H9 (cell line): ENCODE data around the gene CYTH4. TPM values are rescaled to one million over a fixed set of nuclear protein-coding genes. Genes with fewer than 3 reads are reported as not detected.

Source experiments
- DNase-seq: peaks from one replicate; pipeline ENCODE4 v3.0.0-alpha.2; 2017
- H2AFZ ChIP-seq: one replicate; pipeline ENCODE4 v1.6.1; 2013; ENCODE audit warnings: mild to moderate bottlenecking, low read length, control low read depth, moderate library complexity
- H2AK5ac ChIP-seq: 2 replicates; pipeline ENCODE4 v1.6.1; 2013; ENCODE audit warnings: low read length, control low read depth, mixed read lengths; ENCODE audit not compliant: insufficient read length
- H2BK120ac ChIP-seq: one replicate; pipeline ENCODE4 v1.6.1; 2013; ENCODE audit warnings: low read depth, mild to moderate bottlenecking, low read length, control low read depth, inconsistent platforms; ENCODE audit not compliant: poor library complexity, severe bottlenecking
- H2BK12ac ChIP-seq: 2 replicates; pipeline ENCODE4 v1.6.1; 2013; ENCODE audit warnings: low read length, control low read depth, mixed read lengths, low read depth; ENCODE audit not compliant: insufficient read length
- H2BK15ac ChIP-seq: 2 replicates; pipeline ENCODE4 v1.6.1; 2013; ENCODE audit warnings: low read depth, low read length, control low read depth
- H2BK20ac ChIP-seq: one replicate; pipeline ENCODE4 v1.6.1; 2013; ENCODE audit warnings: low read depth, mild to moderate bottlenecking, low read length, control low read depth, inconsistent platforms; ENCODE audit not compliant: poor library complexity, severe bottlenecking
- H2BK5ac ChIP-seq: 2 replicates; pipeline ENCODE4 v1.6.1; 2013; ENCODE audit warnings: low read length, control low read depth, mixed read lengths; ENCODE audit not compliant: insufficient read length
- H3K14ac ChIP-seq: 2 replicates; pipeline ENCODE4 v1.6.1; 2013; ENCODE audit warnings: low read length, control low read depth; ENCODE audit not compliant: insufficient read depth
- H3K18ac ChIP-seq: 2 replicates; pipeline ENCODE4 v1.6.1; 2013; ENCODE audit warnings: low read depth, mild to moderate bottlenecking, mixed read lengths, low read length, control low read depth; ENCODE audit not compliant: insufficient read length
- H3K23ac ChIP-seq: 2 replicates; pipeline ENCODE4 v1.6.1; 2013; ENCODE audit warnings: low read length, control low read depth, mixed read lengths, low read depth; ENCODE audit not compliant: insufficient read length
- H3K23me2 ChIP-seq: 2 replicates; pipeline ENCODE4 v1.6.1; 2013; ENCODE audit warnings: low read depth, mild to moderate bottlenecking, mixed read lengths, low read length, control low read depth; ENCODE audit not compliant: insufficient read length, poor library complexity, severe bottlenecking
- H3K27ac ChIP-seq: 2 replicates; pipeline ENCODE4 v1.5.1; 2013; ENCODE audit warnings: low read length, control low read depth, mixed read lengths, low read depth; ENCODE audit not compliant: insufficient read length
- H3K27me3 ChIP-seq: 2 replicates; pipeline ENCODE4 v1.6.1; 2013; ENCODE audit warnings: low read length, control low read depth, inconsistent platforms; ENCODE audit not compliant: insufficient read depth
- H3K4ac ChIP-seq: 2 replicates; pipeline ENCODE4 v1.6.1; 2013; ENCODE audit warnings: low read depth, mild to moderate bottlenecking, control low read depth, inconsistent platforms, low read length, moderate library complexity
- H3K4me1 ChIP-seq: 2 replicates; pipeline ENCODE4 v1.6.1; 2013; ENCODE audit warnings: low read length, control low read depth, inconsistent platforms; ENCODE audit not compliant: insufficient read depth
- H3K4me2 ChIP-seq: 2 replicates; pipeline ENCODE4 v1.6.1; 2013; ENCODE audit warnings: low read length, control low read depth, mixed read lengths; ENCODE audit not compliant: insufficient read length, insufficient read depth
- H3K56ac ChIP-seq: 2 replicates; pipeline ENCODE4 v1.6.1; 2013; ENCODE audit warnings: low read depth, mild to moderate bottlenecking, mixed read lengths, low read length, control low read depth; ENCODE audit not compliant: insufficient read length
- H3K79me1 ChIP-seq: 2 replicates; pipeline ENCODE4 v1.6.1; 2013; ENCODE audit warnings: low read depth, mild to moderate bottlenecking, moderate library complexity, low read length, control low read depth, inconsistent platforms; ENCODE audit not compliant: insufficient read depth, poor library complexity, severe bottlenecking
- H3K79me2 ChIP-seq: 2 replicates; pipeline ENCODE4 v1.6.1; 2013; ENCODE audit warnings: low read length, control low read depth, inconsistent platforms; ENCODE audit not compliant: insufficient read depth
- H3K9ac ChIP-seq: 2 replicates; pipeline ENCODE4 v1.6.1; 2013; ENCODE audit warnings: low read length, control low read depth, mixed read lengths; ENCODE audit not compliant: insufficient read length; ENCODE audit errors: extremely low read depth
- H3K9me3 ChIP-seq: one replicate; pipeline ENCODE4 v1.6.1; 2013; ENCODE audit warnings: low read depth, low read length, inconsistent platforms; ENCODE audit not compliant: control insufficient read depth
- H3T11ph ChIP-seq: one replicate; pipeline ENCODE4 v1.6.1; 2013; ENCODE audit warnings: mild to moderate bottlenecking, low read length, control low read depth, inconsistent platforms
- H4K20me1 ChIP-seq: one replicate; pipeline ENCODE4 v1.6.1; 2013; ENCODE audit not compliant: control insufficient read depth, insufficient read length, insufficient read depth
- H4K5ac ChIP-seq: 2 replicates; pipeline ENCODE4 v1.6.1; 2013; ENCODE audit warnings: low read depth, mild to moderate bottlenecking, mixed read lengths, low read length, control low read depth; ENCODE audit not compliant: insufficient read length
- H4K8ac ChIP-seq: replicated peaks from 2 replicates; pipeline ENCODE4 v1.6.1; 2013; ENCODE audit warnings: low read length, control low read depth, mixed read lengths, low read depth; ENCODE audit not compliant: insufficient read length
- H4K91ac ChIP-seq: 2 replicates; pipeline ENCODE4 v1.6.1; 2013; ENCODE audit warnings: low read depth, mild to moderate bottlenecking, moderate library complexity, mixed read lengths, low read length, control low read depth; ENCODE audit not compliant: insufficient read length
- H3K27ac Mint-ChIP-seq, 3 experiments: 2 replicates in 2 of 3; 3 replicates in 1 of 3; pipeline ENCODE4 v1.8.0; 2020 to 2021; ENCODE audit warnings: mixed read lengths in 3 of 3, mild to moderate bottlenecking in 1 of 3, moderate library complexity in 1 of 3
- H3K27me3 Mint-ChIP-seq: 2 replicates; pipeline ENCODE4 v1.8.0; 2021; ENCODE audit warnings: low read depth, mild to moderate bottlenecking, moderate library complexity, mixed read lengths
- H3K36me3 Mint-ChIP-seq, 3 experiments: 2 replicates in 2 of 3; 3 replicates in 1 of 3; pipeline ENCODE4 v1.8.0; 2020 to 2021; ENCODE audit warnings: low read depth in 3 of 3, mixed read lengths in 3 of 3; ENCODE audit not compliant: insufficient read depth in 1 of 3
- H3K4me1 Mint-ChIP-seq, 2 experiments: 2 replicates each; pipeline ENCODE4 v1.8.0; 2020; ENCODE audit warnings: mixed read lengths in 2 of 2
- H3K4me3 Mint-ChIP-seq, 2 experiments: 2 replicates in 1 of 2; 3 replicates in 1 of 2; pipeline ENCODE4 v1.8.0; 2020 to 2021; ENCODE audit warnings: mild to moderate bottlenecking in 2 of 2, mixed read lengths in 2 of 2, moderate library complexity in 1 of 2
- H3K9me3 Mint-ChIP-seq, 2 experiments: 2 replicates in 1 of 2; 3 replicates in 1 of 2; pipeline ENCODE4 v1.8.0; 2020; ENCODE audit warnings: mild to moderate bottlenecking in 2 of 2, mixed read lengths in 2 of 2, moderate library complexity in 1 of 2
- CTCF ChIP-seq: fragments of 200-600 bp; sonication (generic); conservative IDR thresholded peaks from 3 replicates; pipeline ENCODE4 v1.8.0; 2021; ENCODE audit warnings: antibody characterized with exemption, mild to moderate bottlenecking
- WGBS: extraction: QIAGEN DNeasy Blood & Tissue Kit; methylation state at CpG from one replicate; pipeline ENCODE4 v1.1.7; 2013; ENCODE audit warnings: missing lambda C conversion rate, low lambda C conversion rate, mixed read lengths; ENCODE audit not compliant: insufficient read length; ENCODE audit errors: extremely low coverage; 5-methylcytosine and 5-hydroxymethylcytosine counted together
- total RNA-seq: library from RNA; stranded (reverse); gene quantifications from 2 replicates; pipeline ENCODE4 v1.2.1, GENCODE V29; 2021

CYTH4 gene
- total RNA-seq, 1 experiment from 2014 or later, result not detected

- Histone ChIP-seq H2BK120ac (no peak overlapping the region), H3T11ph (no peak overlapping the region), H3K56ac (no peak overlapping the region), H3K9ac (no peak overlapping the region), H3K4ac (no peak overlapping the region), H3K18ac (no peak overlapping the region), H2BK20ac (no peak overlapping the region), H3K14ac (no peak overlapping the region), H4K20me1 (no peaks in the 10 kb centered on the region), H2BK5ac (no peak overlapping the region), H3K27me3 (no peaks in the 10 kb centered on the region), H2BK15ac (no peak overlapping the region), H3K4me1 (no peaks in the 10 kb centered on the region; the same call in 1 of the 2 replicates), H3K79me2 (no peaks in the 10 kb centered on the region), H3K23me2 (no peaks in the 10 kb centered on the region), H3K27ac (no peak overlapping the region), H4K91ac (no peak overlapping the region), H3K4me2 (no peak overlapping the region), H3K79me1 (no peaks in the 10 kb centered on the region), H4K5ac (no peak overlapping the region), H2AK5ac (no peak overlapping the region), H2AFZ (no peak overlapping the region), H4K8ac (no peak overlapping the region), H3K23ac (no peak overlapping the region), H3K9me3 (no peaks in the 10 kb centered on the region), H2BK12ac (no peak overlapping the region)
- WGBS, result no CpG with 5 or more reads among the region's 25 CpGs
- Mint-ChIP-seq H3K36me3 (no peaks in the 10 kb centered on the region), H3K27ac (no peak overlapping the region), H3K4me3 (no peak overlapping the region), H3K9me3 (peaks cover 0 to 10% of the 10 kb centered on the region in 2 experiments; a peak in 2 of 5 replicates), H3K27me3 (peaks cover 22% of the 10 kb centered on the region), H3K4me1 (peaks cover 35 to 46% of the 10 kb centered on the region in 2 experiments)
- DNase-seq, result no peak
- TF ChIP-seq CTCF, result no peak
These were observed 28.7 kb downstream of the CYTH4 start for GRCh38 chr22:37310815-37311595.
